ENCODE measurements around the gene SYT1.

DNA sequence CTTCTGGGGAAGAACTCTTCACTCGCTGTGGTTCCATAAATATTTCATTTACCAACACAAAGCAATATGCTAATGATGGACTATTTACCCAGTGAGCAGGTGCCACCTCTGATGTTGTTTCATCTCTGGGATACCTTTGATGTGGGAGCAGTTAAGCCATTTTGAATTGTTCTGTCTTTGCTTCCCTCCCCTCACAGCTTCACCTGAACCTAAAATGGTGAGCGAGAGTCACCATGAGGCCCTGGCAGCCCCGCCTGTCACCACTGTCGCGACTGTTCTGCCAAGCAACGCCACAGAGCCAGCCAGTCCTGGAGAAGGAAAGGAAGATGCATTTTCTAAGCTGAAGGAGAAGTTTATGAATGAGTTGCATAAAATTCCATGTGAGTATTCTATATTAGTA is 352.7 kb downstream of the SYT1 start:
- TF ChIP-seq, protein P1, sequence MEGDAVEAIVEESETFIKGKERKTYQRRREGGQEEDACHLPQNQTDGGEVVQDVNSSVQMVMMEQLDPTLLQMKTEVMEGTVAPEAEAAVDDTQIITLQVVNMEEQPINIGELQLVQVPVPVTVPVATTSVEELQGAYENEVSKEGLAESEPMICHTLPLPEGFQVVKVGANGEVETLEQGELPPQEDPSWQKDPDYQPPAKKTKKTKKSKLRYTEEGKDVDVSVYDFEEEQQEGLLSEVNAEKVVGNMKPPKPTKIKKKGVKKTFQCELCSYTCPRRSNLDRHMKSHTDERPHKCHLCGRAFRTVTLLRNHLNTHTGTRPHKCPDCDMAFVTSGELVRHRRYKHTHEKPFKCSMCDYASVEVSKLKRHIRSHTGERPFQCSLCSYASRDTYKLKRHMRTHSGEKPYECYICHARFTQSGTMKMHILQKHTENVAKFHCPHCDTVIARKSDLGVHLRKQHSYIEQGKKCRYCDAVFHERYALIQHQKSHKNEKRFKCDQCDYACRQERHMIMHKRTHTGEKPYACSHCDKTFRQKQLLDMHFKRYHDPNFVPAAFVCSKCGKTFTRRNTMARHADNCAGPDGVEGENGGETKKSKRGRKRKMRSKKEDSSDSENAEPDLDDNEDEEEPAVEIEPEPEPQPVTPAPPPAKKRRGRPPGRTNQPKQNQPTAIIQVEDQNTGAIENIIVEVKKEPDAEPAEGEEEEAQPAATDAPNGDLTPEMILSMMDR (conservative IDR thresholded peaks at IDR 0.05; ENCODE audit: low read depth, low read length) = no peak
- TF ChIP-seq MAZ (IDR thresholded peaks at IDR 0.05; ENCODE audit: borderline replicate concordance, low read depth, low read length) (no peak), RFX5 (IDR thresholded peaks at IDR 0.05; ENCODE audit: low read depth, low read length) (no peak), POLR2A (IDR thresholded peaks at IDR 0.05; ENCODE audit: low read depth, low read length) (no peak), RCOR1 (IDR thresholded peaks at IDR 0.05; ENCODE audit: insufficient replicate concordance, low read length) (no peak), FOS (IDR thresholded peaks at IDR 0.05; ENCODE audit: low read depth, low read length) (no peak), SMC3 (IDR thresholded peaks at IDR 0.05; ENCODE audit: low read depth, low read length) (no peak), RAD21 (IDR thresholded peaks at IDR 0.05; ENCODE audit: low read length) (no peak), NFE2L2 (IDR thresholded peaks at IDR 0.05; ENCODE audit: low read depth, low read length) (no peak), MAFK (IDR thresholded peaks at IDR 0.05; ENCODE audit: low read depth, low read length) (no peak), MXI1 (IDR thresholded peaks at IDR 0.05; ENCODE audit: borderline replicate concordance, low read depth, low read length) (no peak), BHLHE40 (IDR thresholded peaks at IDR 0.05; ENCODE audit: low read depth, low read length) (no peak)
- TF ChIP-seq, protein P2, sequence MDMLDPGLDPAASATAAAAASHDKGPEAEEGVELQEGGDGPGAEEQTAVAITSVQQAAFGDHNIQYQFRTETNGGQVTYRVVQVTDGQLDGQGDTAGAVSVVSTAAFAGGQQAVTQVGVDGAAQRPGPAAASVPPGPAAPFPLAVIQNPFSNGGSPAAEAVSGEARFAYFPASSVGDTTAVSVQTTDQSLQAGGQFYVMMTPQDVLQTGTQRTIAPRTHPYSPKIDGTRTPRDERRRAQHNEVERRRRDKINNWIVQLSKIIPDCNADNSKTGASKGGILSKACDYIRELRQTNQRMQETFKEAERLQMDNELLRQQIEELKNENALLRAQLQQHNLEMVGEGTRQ (IDR thresholded peaks at IDR 0.05; ENCODE audit: low read depth, low read length) = no peak
